Cardiac septum (tissue), 1 donor: ENCODE data around the gene VPS26C. TPM values are rescaled to one million over a fixed set of nuclear protein-coding genes. Genes with fewer than 3 reads are reported as not detected.

ENCODE experiments used
- DNase-seq: peaks from one replicate; pipeline ENCODE4 v3.0.0-alpha.2; 2020; ENCODE audit warnings: low spot score
- intact Hi-C: fragments of 100-400 bp; cut with DNase I; formaldehyde crosslinking; loops from one replicate; pipeline ENCODE4 v1.14.0; 2022
- total RNA-seq: library from RNA; stranded (reverse); fragmentation: NEBNext Ultra II Directional; extraction: Animal tissue kit (Norgen Biotek cat#: 25700); gene quantifications from one replicate; pipeline ENCODE4 v1.2.1, GENCODE V29; 2021
- donor health status: DM: no; HTN: no; CAD: no.

Gene VPS26C
- total RNA-seq, 1 donor from 2014 or later: 44.2 TPM

DNA sequence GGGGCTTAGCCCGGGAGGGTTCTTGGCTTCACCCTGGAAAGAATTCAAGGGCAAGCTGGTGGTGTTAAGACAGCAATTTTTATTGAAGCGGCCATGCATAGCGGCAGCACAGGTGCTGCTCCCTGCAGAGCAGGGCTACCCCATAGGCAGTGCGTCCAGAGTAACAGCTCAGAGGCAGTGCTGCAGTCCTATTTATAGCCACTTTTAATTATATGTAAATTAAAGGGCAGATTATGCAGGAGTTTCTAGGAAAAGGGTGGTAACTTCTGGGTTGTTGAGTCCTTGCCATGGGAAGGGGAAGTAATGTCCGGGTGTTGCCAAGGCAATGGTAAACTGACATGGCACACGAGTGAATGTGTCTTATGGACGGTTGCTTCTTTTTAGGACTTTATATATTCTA lies 57.0 kb downstream of the VPS26C start:
- intact Hi-C loops: no loop called here
- no peak for DNase-seq

DNA sequence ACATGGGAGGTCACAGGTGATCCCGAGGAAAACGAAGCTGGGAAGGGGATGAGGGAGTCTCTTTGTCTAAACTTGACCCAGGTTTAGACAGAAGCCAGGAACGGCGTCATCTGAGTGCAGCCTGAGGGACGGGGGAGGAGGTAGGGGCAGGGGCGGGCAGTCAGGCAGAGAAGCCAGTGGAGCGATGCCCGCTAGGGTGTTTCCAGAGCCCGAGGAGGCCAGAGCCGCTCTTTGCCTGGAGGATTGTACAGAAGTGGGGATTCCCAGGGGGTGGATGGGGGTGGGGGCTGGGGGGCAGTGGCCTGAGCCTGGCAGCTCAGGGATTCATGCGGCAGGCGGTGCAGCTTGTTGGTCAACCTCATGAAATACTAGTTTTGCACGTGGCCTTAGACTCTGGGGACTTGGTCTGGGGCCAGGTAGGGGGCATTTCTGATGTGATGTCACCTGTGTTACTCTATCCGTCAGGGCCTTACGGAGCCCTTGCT lies 58.4 kb downstream of the VPS26C start:
- DNase-seq: no peak
- intact Hi-C loops: no loop called here

DNA sequence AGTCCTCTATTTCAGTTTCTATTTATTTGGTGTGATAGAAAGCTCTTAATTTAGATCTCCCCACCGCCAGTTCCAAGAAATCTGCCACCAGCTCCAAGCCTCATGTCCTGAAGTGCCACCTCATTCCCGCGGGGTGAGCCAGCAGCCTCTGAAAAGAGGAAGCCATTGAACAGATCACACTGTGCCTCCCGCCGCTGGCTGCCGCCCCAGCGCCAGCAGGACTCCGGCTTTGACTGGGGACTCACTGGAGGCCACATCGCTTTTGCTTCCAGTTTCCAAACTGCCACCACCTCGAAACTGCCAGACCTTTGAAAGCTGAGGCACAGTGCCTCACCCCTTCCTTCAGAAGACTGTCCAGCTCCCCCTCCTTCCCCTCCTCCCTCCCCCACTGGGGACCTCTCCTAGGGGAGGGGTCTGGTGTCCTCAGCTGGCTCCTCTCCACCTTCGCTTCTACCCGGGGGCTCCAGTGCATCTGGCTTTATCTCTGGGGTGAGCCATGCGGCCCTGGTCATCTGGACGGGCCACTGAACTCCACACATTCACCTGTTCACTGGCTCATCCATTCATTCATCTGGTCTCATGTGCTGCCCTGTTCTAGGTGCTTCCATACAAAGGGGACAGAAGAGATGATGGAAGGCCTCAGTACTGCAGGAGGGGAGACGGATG lies 58.9 kb downstream of the VPS26C start:
- intact Hi-C loops: no loop called here
- DNase-seq: peak; percentile 92

DNA sequence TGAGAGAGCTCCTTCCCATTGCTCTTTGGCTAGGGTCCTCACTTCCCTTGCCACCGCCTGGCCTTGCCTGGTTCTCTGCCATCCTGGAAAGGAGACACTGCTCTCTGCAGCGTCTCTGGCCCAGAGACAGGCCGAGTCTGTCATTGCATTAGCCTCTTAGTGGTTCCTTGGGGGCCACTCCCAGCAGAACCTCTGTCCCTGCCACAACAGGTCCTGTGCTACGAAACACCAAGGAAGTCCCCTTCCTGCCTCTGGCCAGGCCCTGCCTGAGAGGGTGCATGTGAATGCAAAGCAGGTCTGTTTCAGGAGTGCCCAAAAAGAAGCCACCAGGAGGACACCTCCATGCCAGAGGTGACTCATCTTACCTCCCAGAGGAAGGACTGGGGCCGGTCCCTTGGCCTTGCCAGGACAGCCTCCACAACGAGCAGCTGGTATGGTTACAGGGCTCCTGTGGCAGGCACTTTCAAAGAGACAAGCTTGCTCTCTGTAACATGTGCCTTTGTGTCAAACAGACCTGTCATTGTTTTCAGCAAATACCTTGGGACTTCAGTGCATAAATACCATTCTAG lies 59.6 kb downstream of the VPS26C start:
- no peak for DNase-seq
- intact Hi-C loops: no loop called here

DNA sequence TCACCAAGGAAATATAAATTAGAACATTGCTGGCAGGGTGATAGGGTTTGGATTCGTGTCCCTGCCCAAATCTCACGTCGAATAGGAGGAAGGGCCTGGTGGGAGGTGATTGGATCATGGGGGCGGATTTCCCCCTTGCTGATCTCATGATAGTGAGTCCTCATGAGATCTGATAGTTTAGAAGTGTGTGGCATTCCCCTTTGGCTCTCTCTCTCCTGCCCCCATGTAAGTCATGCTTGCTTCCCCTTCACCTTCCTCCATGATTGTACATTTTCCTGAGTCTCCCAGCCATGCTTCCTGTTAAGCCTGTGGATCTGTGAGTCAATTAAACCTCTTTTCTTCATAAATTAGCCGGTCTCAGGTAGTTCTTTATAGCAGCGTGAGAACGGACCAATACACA lies 60.6 kb downstream of the VPS26C start:
- DNase-seq: no peak
- intact Hi-C loops: no loop called here

DNA sequence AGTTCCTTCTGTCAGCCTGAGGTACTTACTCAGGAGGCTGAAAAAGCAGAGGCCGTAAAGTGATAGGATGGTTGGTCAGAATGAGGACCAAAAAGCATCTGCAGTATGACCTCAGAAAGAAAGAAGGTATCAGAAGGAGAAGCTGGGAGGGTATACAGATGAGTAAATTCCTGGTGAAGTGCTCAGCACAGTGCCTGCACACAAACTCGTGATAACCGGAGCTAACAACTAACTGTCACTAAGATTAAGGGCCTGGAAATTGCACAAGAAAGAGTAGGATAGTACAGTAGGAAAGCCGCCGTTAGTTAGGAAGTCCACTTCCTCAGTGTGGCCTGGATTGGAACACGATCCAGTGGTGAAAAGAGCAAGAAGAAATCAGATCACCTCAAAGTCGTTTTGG lies 62.6 kb downstream of the VPS26C start:
- intact Hi-C loops: no loop called here
- no peak for DNase-seq

DNA sequence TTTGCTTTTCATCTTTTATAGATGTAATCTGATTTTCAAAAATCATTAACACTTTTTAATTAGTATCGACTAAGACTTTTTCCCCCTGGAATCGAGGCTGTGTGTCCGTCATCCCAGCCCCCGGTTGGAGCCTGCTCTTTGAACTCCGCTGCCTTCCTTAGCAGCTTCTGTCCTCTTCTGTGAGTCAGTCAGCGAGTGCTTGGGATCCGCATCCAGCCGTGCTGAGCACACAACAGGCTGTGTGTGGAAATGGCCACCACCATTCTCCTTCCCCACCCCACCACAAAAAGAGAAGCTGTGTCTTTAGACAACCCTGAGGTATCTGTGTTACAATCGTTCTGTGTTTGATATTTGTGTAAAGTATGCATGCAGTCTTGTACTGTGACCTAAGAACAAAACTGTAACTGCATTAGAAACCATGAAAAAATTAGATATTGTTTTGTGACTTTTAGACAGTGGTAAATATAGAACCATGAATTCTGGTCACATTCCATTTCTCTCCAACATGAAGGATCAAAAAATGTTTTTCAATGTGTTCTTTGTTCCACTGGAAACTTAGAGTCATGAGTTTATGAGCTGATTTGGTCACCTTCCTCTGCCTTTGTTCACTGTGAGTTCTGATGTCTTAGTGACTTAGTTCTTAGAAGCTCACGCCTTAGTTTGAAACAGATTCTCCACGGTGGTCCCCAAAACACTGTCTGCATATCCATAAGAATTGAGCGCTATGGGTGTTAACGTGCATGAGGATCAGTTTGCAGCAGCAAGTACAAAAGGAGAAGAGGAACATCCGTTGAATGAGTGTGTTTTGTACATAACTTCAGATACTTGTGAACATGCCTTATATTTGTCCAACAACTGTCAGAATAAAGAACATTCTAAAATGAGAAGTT lies 64.7 kb downstream of the VPS26C start:
- intact Hi-C loops: no loop called here
- DNase-seq: no peak

DNA sequence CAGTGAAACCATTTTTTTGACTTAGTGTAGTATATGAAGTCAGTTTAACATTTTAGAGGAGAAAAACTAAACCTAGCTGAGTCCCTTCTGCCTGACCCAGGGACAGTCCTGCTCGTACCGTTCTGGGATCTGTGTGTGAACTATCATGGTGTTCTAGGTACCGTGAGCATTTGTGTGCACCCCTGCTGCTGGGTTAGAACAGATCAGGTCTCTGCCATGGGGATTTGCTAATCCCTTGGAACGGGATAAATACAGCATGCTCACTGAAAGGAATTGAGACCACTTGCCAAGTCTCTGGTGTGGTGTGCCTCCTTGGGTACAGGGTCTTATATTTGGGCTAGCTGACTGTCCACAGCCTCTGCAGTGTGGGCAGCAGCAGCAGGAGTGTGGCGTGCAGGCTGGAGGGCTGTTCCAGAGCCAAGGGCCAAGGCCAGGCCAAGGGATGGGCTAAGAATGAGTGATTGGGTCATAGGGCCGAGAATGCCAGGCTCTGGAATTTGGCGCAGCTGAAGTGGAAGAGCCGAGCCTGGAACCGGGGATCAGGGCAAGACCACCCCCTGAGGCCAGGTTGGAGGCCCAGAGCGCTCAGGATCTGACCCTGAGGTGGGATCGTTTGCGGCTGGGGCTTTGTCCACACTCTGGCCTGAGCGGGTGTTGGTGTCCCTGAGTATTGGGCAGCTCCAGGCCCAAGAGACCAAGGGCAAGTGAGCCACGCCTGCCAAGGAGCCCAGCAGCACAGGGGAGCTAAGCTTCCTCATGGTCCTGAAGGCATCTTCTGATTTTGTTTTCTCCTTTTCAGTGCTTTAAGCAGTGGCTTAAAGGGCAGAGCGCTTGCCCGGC lies 66.3 kb downstream of the VPS26C start:
- DNase-seq: no peak

DNA sequence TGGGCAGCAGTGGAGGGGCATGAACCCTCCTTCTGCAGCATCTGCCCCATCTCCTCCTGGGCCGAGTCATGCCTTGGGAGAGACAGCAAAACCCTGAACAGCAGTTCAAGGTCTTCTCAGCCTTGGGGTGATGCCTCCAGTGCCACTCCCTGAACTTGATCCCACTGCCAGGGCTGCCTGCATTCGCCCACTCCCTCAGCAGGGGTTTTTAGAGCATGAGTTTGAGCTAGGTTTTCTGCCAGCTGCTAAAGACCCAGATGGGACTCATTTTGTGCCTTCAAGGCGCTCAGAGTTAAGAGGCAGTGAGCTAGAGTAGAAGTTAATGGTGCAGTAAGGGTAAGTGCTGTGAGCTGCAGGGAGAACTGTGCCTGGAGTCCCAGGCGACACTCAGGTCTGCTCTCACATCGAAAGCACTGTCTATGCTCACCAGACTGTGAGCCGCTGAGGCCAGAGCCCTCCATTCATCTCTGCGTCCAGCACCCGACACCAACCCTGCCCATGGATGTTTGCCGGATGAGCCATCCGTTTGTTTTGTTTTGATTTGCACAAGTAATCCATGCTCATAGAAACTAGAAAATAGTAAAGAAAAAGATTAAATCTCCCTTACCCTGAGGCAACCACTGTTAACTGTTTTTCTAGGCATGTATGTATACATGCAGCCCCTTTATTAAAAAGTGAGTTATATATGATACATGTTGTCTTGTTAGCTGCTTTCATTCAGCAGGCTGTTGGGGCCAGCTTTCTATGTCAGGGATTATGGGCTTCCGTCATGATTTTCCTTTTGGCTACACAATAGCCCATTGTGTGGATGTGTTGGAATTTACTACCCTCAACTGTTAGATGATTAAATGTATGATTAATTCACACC lies 67.8 kb downstream of the VPS26C start:
- no peak for DNase-seq
- intact Hi-C loops: no loop called here

More for the DNA sequence above, 66.3 kb downstream of the VPS26C start:
- intact Hi-C loops: no loop called here

DNA sequence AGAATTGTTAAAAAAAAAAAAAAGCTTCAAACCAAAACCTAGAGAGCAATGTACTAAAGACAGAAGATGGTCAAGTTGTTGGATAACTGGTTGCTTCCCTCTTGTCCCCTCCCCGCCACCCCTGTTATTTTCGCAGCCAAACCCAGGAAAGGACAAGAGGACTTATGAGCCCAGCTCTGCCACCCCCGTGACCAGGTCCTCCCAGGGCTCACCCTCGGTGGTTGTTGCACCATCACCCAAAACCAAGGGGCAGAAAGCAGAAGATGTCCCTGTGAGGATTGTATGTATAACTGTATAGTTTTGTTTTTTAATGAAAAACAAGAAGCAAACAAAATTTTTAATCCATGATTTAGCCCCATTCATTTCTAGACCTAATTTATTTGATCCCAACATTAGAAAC lies 69.4 kb downstream of the VPS26C start:
- intact Hi-C loops: no loop called here

DNA sequence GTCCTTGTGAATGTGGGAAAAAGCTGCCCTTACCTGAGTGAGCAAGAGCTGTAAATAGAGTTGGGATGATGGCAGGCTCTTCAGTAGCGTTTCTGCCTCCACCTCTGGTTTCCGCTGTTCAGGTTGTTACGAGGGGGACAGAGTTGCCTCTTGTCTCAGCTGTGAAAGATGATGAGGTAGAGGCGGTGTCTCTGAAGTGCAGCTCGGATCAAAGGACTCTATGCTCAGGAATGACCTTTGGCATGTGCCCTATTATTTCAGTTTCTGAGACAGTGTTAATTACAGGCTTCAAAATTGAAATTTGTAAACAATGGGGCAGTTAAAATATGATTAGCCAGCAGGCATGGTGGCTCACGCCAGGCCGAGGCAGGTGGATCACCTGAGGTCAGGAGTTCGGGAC lies 70.3 kb downstream of the VPS26C start:
- no peak for DNase-seq
- intact Hi-C loops: no loop called here

More for the DNA sequence above, 69.4 kb downstream of the VPS26C start:
- no peak for DNase-seq

DNA sequence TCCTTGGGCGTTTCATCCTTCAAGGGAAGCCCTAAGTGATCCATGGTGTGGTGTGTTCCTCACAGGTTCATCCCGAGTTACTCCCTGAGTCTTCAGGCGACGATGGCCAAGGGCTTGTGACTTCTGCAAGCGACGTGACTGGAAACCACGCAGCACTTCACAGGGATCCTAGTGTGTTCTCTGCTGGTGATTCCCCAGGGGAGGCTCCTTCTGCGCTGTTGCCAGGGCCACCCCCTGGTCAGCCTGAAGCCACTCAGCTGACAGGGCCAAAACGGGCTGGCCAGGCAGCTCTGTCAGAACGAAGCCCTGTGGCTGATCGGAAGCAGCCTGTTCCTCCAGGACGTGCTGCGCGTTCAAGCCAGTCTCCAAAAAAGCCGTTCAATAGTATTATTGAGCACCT lies 71.5 kb downstream of the VPS26C start:
- intact Hi-C loops: no loop called here
- no peak for DNase-seq

DNA sequence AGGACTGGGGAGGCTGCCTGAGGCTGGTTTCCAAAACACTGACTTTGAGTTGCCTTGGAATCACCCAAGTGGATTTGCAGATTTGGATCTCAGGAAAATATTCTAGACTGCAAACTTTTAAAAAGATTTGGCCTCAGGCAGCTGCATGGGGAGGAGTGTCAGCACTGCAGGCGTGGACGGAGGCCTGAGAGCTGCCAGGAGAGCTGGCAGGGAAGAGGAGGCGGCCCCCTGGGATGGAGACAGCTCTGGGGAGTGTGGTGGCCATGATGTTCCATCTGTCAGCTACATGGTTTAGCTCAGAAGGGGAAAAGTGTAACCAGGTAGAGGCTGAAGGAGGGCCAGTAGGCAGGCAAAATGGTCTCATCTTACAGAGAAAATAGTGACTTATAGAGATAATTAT lies 72.1 kb downstream of the VPS26C start:
- intact Hi-C loops: no loop called here
- DNase-seq: no peak

DNA sequence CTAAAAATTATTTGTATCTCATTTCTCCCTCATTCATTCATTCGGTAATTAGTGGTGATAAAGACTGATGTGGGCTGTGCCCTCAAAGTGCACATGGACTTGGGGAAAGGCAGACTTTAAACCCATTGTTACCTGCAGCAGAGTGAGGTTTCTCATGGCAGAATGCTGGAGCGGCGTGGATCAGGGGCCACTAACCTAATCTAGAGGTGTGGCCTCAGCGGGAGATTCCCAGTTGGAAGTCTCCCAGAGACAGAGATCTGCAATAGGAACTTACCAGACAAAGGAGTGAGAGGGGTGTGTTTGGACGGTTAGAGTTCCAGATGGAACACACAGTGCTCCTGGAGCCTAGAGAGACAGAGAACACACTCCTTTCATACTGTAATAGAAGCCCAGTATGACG lies 73.5 kb downstream of the VPS26C start:
- intact Hi-C loops: no loop called here
- no peak for DNase-seq

DNA sequence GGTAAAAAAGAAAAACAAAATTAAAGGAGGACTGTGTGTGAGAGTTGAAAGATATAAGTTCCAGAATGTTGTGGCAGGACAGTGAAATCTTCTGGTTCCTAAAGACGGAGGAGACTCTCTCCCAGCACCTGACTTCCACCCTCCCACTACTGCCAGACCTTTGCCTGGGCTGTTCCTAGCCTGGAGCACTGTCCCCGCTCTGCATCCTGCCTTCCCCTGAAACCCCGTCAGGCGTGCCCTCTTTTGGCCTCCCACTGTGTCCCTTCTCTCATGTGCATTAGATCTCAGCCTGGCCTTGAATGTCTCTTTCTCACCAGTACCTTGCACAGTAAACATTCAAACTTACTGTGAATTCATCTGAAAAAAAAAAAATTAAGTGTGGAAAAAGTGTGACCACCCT lies 74.1 kb downstream of the VPS26C start:
- DNase-seq: no peak
- intact Hi-C loops: no loop called here

DNA sequence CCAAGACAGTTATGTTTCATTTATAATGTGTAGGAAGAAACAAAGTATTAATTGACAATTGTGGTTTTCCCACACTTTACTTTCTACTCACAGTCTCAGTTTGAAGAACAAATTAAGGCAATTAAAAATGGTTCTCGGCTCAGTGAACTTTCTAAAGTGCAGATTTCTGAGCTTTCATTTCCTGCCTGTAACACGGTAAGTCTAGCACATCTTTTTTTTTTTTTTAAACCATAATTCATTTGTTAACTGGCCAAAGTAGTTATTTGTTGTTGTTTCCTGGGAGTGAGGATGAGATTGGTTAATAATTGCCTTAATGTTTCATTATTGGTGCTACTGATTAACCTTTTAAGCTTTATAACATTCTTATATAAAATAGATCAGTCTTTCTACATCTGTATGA lies 75.1 kb downstream of the VPS26C start:
- intact Hi-C loops: no loop called here
- DNase-seq: no peak

DNA sequence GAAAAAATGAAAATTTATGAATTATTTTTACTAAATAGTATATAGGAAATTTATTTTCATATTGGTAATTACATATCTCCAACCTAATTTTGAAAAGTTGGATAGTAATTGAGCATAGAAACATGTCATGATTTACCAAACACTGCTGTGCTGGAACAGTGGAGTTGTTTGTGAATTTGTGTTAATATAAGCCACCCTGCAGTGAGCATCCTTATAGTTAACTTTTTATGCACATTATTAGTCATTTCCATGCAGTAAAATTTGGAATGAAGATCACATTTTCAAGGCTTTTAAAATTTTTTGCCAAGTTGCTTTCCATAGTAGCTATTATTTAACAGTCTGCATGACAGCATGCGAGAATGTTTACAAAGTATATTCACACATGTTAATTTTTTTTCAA lies 78.3 kb downstream of the VPS26C start:
- DNase-seq: no peak
- intact Hi-C loops: no loop called here

DNA sequence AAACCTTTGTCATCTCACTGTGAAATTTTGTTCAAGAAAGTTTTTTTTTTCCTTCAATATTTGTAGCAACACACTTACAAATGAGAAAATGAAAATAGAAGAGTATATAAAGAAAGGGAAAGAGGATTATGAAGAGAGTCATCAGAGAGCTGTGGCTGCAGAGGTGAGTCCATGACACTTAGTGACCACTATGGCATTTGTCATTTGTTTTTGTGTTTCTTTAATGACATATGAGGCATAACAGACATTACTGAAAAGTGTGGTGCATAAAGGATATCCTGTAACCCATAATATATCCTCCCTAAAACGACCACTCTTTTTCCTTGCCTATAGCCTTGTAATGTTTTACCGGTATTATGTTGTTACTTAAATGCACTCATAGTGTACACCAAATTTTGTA lies 80.2 kb downstream of the VPS26C start:
- no peak for DNase-seq
- intact Hi-C loops: no loop called here
